ENCODE data around the gene PTH.

PTH gene

DNA sequence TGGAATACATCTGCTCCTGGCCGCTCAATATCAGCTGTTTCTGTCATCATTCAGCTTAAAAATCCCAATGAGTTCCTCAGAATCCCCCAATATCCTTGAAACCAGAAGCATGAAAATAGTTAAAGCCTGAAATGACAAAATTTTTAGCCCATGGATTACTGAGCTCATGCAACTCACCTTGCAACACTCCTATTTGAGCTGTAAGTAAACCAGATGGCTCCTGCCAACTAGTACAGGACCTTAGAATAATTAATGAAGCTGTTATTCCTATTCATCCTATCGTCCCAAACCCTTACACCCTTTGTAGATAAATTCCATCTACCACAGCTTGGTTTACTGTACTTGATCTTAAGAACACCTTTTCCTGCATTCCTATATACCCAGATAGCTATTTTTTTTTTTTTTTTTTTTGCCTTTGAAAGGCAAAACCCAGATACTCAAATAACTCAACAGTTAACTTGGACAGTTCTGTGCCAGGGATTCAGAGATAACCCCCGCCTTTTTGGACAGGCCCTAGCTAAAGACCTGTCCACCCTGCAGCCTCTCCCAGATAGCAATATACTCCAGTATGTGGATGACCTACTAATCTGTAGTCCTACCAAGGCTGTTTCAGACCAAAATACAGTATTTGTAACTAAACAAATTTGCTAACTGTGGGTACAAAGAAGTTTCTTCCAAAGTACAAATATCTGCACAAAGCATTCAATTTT, 22.6 kb downstream of the PTH start:
- POLR2A ChIA-PET = interaction anchor here (0.7 to 2.5 kb wide), 3 partner anchors 10 to 1187 kb away, joined by 3 to 8 read pairs (median 3); partner anchors contain the start of gene BTBD10
- TF ChIP-seq ZNF2 (tag by site-specific recombination; IDR thresholded peaks at IDR 0.05) = no peak
- TF ChIP-seq, protein P1, sequence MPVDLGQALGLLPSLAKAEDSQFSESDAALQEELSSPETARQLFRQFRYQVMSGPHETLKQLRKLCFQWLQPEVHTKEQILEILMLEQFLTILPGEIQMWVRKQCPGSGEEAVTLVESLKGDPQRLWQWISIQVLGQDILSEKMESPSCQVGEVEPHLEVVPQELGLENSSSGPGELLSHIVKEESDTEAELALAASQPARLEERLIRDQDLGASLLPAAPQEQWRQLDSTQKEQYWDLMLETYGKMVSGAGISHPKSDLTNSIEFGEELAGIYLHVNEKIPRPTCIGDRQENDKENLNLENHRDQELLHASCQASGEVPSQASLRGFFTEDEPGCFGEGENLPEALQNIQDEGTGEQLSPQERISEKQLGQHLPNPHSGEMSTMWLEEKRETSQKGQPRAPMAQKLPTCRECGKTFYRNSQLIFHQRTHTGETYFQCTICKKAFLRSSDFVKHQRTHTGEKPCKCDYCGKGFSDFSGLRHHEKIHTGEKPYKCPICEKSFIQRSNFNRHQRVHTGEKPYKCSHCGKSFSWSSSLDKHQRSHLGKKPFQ (tag by site-specific recombination; IDR thresholded peaks at IDR 0.05) = no peak
- H3K4me1 ChIP-seq (ENCODE audit: control insufficient read depth, insufficient read depth, low read length) = no peaks in the 10 kb centered on the region
- no peak overlapping the region for H3K4me3 ChIP-seq (ENCODE audit: low read depth, low read length)
- H3K36me3 ChIP-seq (ENCODE audit: control insufficient read depth in 2 of 2, insufficient read depth in 1 of 2, low read length in 2 of 2) = no peaks in the 10 kb centered on the region
- no peaks in the 10 kb centered on the region for H3K9me3 ChIP-seq (ENCODE audit: control insufficient read depth, insufficient read depth, low read depth, low read length)
- CTCF ChIA-PET = interaction anchor here (0.7 to 1.5 kb wide), 3 partner anchors 9 to 263 kb away, joined by 3 to 5 read pairs (median 4); no protein-coding TSS in a partner anchor
- no peak overlapping the region for H3K27ac ChIP-seq (ENCODE audit: extremely low read depth, low read depth, low read length)

DNA sequence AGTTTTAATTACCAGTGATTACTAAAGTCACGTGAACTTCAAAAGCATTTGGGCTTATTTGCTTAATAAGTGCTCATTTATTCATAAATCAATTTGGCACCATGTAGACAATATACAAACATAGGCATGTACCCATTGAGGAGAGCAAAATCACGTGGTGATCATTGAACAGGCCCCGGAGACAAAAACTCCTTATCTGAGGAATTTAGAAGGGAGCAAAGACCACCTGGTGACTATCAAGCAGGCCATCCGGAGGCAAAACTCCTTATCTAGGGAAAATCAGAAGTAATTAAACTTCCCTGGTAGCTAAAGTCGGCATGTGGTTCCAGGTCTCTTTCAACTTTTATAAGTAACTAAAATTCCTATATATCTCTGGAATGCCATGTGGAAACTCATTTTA, 27.0 kb downstream of the PTH start:
- no peak overlapping the region for H3K27ac ChIP-seq (ENCODE audit: extremely low read depth, low read depth, low read length)
- H3K4me1 ChIP-seq (ENCODE audit: control insufficient read depth, insufficient read depth, low read length) = no peaks in the 10 kb centered on the region
- H3K4me3 ChIP-seq (ENCODE audit: low read depth, low read length) = no peak overlapping the region
- ChIA-PET CTCF (no interaction called here), POLR2A (no interaction called here)
- TF ChIP-seq ZNF785 (tag by site-specific recombination; IDR thresholded peaks at IDR 0.05) (no peak), ZNF837 (tag by site-specific recombination; IDR thresholded peaks at IDR 0.05) (no peak), ZBTB17 (tag by site-specific recombination; IDR thresholded peaks at IDR 0.05) (no peak), ZNF654 (tag by site-specific recombination; IDR thresholded peaks at IDR 0.05; ENCODE audit: low read depth) (no peak), OVOL3 (tag by site-specific recombination; IDR thresholded peaks at IDR 0.05) (no peak), ZNF747 (tag by site-specific recombination; IDR thresholded peaks at IDR 0.05) (no peak), ZNF660 (tag by site-specific recombination; IDR thresholded peaks at IDR 0.05) (no peak), SETDB1 (IDR thresholded peaks at IDR 0.05; ENCODE audit: insufficient read length, low read length) (no peak), ZNF19 (tag by site-specific recombination; IDR thresholded peaks at IDR 0.05; ENCODE audit: low read depth) (no peak), ZNF266 (tag by site-specific recombination; IDR thresholded peaks at IDR 0.05; ENCODE audit: low read depth) (no peak), ZNF624 (tag by site-specific recombination; IDR thresholded peaks at IDR 0.05) (no peak), REPIN1 (tag by site-specific recombination; IDR thresholded peaks at IDR 0.05; ENCODE audit: low read depth) (no peak)
- TF ChIP-seq, protein P2, sequence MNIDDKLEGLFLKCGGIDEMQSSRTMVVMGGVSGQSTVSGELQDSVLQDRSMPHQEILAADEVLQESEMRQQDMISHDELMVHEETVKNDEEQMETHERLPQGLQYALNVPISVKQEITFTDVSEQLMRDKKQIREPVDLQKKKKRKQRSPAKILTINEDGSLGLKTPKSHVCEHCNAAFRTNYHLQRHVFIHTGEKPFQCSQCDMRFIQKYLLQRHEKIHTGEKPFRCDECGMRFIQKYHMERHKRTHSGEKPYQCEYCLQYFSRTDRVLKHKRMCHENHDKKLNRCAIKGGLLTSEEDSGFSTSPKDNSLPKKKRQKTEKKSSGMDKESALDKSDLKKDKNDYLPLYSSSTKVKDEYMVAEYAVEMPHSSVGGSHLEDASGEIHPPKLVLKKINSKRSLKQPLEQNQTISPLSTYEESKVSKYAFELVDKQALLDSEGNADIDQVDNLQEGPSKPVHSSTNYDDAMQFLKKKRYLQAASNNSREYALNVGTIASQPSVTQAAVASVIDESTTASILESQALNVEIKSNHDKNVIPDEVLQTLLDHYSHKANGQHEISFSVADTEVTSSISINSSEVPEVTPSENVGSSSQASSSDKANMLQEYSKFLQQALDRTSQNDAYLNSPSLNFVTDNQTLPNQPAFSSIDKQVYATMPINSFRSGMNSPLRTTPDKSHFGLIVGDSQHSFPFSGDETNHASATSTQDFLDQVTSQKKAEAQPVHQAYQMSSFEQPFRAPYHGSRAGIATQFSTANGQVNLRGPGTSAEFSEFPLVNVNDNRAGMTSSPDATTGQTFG (tag by site-specific recombination; IDR thresholded peaks at IDR 0.05; ENCODE audit: borderline replicate concordance) = no peak
- TF ChIP-seq, protein P3, sequence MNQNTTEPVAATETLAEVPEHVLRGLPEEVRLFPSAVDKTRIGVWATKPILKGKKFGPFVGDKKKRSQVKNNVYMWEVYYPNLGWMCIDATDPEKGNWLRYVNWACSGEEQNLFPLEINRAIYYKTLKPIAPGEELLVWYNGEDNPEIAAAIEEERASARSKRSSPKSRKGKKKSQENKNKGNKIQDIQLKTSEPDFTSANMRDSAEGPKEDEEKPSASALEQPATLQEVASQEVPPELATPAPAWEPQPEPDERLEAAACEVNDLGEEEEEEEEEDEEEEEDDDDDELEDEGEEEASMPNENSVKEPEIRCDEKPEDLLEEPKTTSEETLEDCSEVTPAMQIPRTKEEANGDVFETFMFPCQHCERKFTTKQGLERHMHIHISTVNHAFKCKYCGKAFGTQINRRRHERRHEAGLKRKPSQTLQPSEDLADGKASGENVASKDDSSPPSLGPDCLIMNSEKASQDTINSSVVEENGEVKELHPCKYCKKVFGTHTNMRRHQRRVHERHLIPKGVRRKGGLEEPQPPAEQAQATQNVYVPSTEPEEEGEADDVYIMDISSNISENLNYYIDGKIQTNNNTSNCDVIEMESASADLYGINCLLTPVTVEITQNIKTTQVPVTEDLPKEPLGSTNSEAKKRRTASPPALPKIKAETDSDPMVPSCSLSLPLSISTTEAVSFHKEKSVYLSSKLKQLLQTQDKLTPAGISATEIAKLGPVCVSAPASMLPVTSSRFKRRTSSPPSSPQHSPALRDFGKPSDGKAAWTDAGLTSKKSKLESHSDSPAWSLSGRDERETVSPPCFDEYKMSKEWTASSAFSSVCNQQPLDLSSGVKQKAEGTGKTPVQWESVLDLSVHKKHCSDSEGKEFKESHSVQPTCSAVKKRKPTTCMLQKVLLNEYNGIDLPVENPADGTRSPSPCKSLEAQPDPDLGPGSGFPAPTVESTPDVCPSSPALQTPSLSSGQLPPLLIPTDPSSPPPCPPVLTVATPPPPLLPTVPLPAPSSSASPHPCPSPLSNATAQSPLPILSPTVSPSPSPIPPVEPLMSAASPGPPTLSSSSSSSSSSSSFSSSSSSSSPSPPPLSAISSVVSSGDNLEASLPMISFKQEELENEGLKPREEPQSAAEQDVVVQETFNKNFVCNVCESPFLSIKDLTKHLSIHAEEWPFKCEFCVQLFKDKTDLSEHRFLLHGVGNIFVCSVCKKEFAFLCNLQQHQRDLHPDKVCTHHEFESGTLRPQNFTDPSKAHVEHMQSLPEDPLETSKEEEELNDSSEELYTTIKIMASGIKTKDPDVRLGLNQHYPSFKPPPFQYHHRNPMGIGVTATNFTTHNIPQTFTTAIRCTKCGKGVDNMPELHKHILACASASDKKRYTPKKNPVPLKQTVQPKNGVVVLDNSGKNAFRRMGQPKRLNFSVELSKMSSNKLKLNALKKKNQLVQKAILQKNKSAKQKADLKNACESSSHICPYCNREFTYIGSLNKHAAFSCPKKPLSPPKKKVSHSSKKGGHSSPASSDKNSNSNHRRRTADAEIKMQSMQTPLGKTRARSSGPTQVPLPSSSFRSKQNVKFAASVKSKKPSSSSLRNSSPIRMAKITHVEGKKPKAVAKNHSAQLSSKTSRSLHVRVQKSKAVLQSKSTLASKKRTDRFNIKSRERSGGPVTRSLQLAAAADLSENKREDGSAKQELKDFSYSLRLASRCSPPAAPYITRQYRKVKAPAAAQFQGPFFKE (tag by site-specific recombination; IDR thresholded peaks at IDR 0.05; ENCODE audit: borderline replicate concordance) = no peak
- H3K9me3 ChIP-seq (ENCODE audit: control insufficient read depth, insufficient read depth, low read depth, low read length) = no peaks in the 10 kb centered on the region
- no peaks in the 10 kb centered on the region for H3K36me3 ChIP-seq (ENCODE audit: control insufficient read depth in 2 of 2, insufficient read depth in 1 of 2, low read length in 2 of 2)

Data from HEK293 (cell line).